ENCODE data around the gene MAPK9.
A peak's percentile ranks its signal among the peaks of the same experiment; 100 is the strongest.
"Not testable (repeated sequence)": the region's sequence is repeated elsewhere in the genome, so short reads cannot be mapped to it uniquely, and the experiment has no call there.

MAPK9 gene

GRCh38 chr5:180326989-180327565, 35.2 kb upstream of the MAPK9 start:
- no peak for DNase-seq (ENCODE audit: low spot score)

GRCh38 chr5:180324601-180324950, 32.7 kb upstream of the MAPK9 start:
- DNase-seq (ENCODE audit: low spot score) = no peak

GRCh38 chr5:180323941-180324600, 32.2 kb upstream of the MAPK9 start:
- peak; percentile 16 for DNase-seq (ENCODE audit: low spot score)

- DNase-seq (ENCODE audit: low spot score) = no peak
These were observed 31.3 kb upstream of the MAPK9 start for GRCh38 chr5:180323160-180323559.

- no peak for DNase-seq (ENCODE audit: low spot score)
These were observed 26.7 kb upstream of the MAPK9 start for GRCh38 chr5:180318456-180319089.

GRCh38 chr5:180316586-180316985, 24.7 kb upstream of the MAPK9 start:
- no peak for DNase-seq (ENCODE audit: low spot score)

- peak; percentile 54 for DNase-seq (ENCODE audit: low spot score)
These were observed 23.9 kb upstream of the MAPK9 start for GRCh38 chr5:180315762-180316212.

- DNase-seq (ENCODE audit: low spot score) = peak; percentile 92
These were observed 22.0 kb upstream of the MAPK9 start for GRCh38 chr5:180313677-180314505.

- DNase-seq (ENCODE audit: low spot score) = no peak
These were observed 19.3 kb upstream of the MAPK9 start for GRCh38 chr5:180311216-180311615.

- no peak for DNase-seq (ENCODE audit: low spot score)
These were observed 14.9 kb upstream of the MAPK9 start for GRCh38 chr5:180306796-180307195.

- no peak for DNase-seq (ENCODE audit: low spot score)
These were observed 13.6 kb upstream of the MAPK9 start for GRCh38 chr5:180305481-180305880.

- no peak for DNase-seq (ENCODE audit: low spot score)
These were observed 12.8 kb upstream of the MAPK9 start for GRCh38 chr5:180304431-180305375.

- no peak for DNase-seq (ENCODE audit: low spot score)
These were observed 12.1 kb upstream of the MAPK9 start for GRCh38 chr5:180304016-180304292.

- no peak for DNase-seq (ENCODE audit: low spot score)
These were observed 11.5 kb upstream of the MAPK9 start for GRCh38 chr5:180303226-180304015.

GRCh38 chr5:180302256-180302655, 10.4 kb upstream of the MAPK9 start:
- DNase-seq (ENCODE audit: low spot score) = no peak

GRCh38 chr5:180301253-180301652, 9.4 kb upstream of the MAPK9 start:
- DNase-seq (ENCODE audit: low spot score) = no peak

GRCh38 chr5:180299526-180299925, 7.6 kb upstream of the MAPK9 start:
- DNase-seq (ENCODE audit: low spot score) = no peak

GRCh38 chr5:180299014-180299413, 7.1 kb upstream of the MAPK9 start:
- not testable (repeated sequence) for DNase-seq (ENCODE audit: low spot score)

- DNase-seq (ENCODE audit: low spot score) = no peak
These were observed 5.9 kb upstream of the MAPK9 start for GRCh38 chr5:180297587-180298282.

GRCh38 chr5:180296771-180297170, 4.9 kb upstream of the MAPK9 start:
- DNase-seq (ENCODE audit: low spot score) = no peak

Measured in kidney tubule cell (primary cell).